Prostate gland (tissue), 2 donors: ENCODE data around the gene MORC2.

Experiments used
- POLR2A ChIP-seq: fragments of 450-650 bp; IDR thresholded peaks from one replicate; pipeline ENCODE4 v1.6.1; 2016; ENCODE audit warnings: antibody characterized with exemption, mild to moderate bottlenecking
- POLR2AphosphoS5 ChIP-seq: sonication (generic); formaldehyde crosslinking; IDR thresholded peaks from one replicate; pipeline ENCODE4 v1.6.1; 2017; ENCODE audit warnings: antibody characterized with exemption
- TF ChIP-seq, protein P1 (sequence below), 4 experiments: fragments of 200-600 bp in 2 of 4; fragments of 450-650 bp in 2 of 4; sonication (generic) in 2 of 4; IDR thresholded peaks; 1 replicate in 3 of 4; 2 replicates in 1 of 4; pipeline ENCODE4 v1.5.1; 2016 to 2019; ENCODE audit warnings: antibody characterized with exemption in 4 of 4, mild to moderate bottlenecking in 2 of 4, moderate library complexity in 2 of 4

DNA sequence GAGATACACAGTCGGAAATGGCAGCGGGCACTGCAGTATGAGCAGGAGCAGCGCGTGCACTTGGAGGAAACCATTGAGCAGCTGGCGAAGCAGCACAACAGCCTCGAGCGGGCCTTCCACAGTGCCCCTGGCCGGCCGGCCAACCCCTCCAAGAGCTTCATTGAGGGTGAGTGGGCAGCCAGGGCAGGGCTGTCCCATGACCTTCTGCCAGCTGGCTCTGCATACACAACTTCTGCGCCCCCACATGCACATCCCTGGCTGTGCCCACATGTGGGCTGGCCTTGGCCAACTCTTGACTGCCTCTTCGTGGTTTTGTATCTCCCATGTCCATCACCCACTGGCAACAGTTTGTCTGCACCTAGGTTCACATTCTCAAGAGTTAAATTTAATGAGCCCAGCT, 81.1 kb downstream of the MORC2 start:
- TF ChIP-seq POLR2AphosphoS5 (no peak), POLR2A (no peak)
- TF ChIP-seq, protein P1, sequence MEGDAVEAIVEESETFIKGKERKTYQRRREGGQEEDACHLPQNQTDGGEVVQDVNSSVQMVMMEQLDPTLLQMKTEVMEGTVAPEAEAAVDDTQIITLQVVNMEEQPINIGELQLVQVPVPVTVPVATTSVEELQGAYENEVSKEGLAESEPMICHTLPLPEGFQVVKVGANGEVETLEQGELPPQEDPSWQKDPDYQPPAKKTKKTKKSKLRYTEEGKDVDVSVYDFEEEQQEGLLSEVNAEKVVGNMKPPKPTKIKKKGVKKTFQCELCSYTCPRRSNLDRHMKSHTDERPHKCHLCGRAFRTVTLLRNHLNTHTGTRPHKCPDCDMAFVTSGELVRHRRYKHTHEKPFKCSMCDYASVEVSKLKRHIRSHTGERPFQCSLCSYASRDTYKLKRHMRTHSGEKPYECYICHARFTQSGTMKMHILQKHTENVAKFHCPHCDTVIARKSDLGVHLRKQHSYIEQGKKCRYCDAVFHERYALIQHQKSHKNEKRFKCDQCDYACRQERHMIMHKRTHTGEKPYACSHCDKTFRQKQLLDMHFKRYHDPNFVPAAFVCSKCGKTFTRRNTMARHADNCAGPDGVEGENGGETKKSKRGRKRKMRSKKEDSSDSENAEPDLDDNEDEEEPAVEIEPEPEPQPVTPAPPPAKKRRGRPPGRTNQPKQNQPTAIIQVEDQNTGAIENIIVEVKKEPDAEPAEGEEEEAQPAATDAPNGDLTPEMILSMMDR (IDR thresholded peaks at IDR 0.05), result no peak
